Measurements from ENCODE around the gene SNCAIP. TPM values are rescaled to one million over a fixed set of nuclear protein-coding genes. Genes with fewer than 3 reads are reported as not detected.

Gene SNCAIP
- total RNA-seq, 1 experiment from 2014 or later, result 3.0 TPM

- Histone ChIP-seq H3K56ac (ENCODE audit: insufficient read length, low read depth, low read length) (no peak overlapping the region), H3K27me3 (ENCODE audit: insufficient read depth, low read length) (no peaks in the 10 kb centered on the region), H3K14ac (ENCODE audit: insufficient read depth, low read length) (no peak overlapping the region), H4K8ac (replicated peaks; ENCODE audit: insufficient read length, low read depth, low read length) (no peak overlapping the region), H4K91ac (ENCODE audit: insufficient read length, low read depth, low read length) (no peak overlapping the region), H3K4me1 (ENCODE audit: insufficient read depth, low read length) (peaks cover 12% of the 10 kb centered on the region; the same call in 1 of the 2 replicates), H4K20me1 (ENCODE audit: control insufficient read depth, insufficient read depth, insufficient read length) (no peaks in the 10 kb centered on the region), H3K4me2 (ENCODE audit: insufficient read depth, insufficient read length, low read length) (no peak overlapping the region), H3K4ac (ENCODE audit: low read depth, low read length) (no peak overlapping the region), H3K79me1 (ENCODE audit: insufficient read depth, low read depth, low read length, poor library complexity, severe bottlenecking) (no peaks in the 10 kb centered on the region), H4K5ac (ENCODE audit: insufficient read length, low read depth, low read length) (no peak overlapping the region), H2BK20ac (ENCODE audit: low read depth, low read length, poor library complexity, severe bottlenecking) (no peak overlapping the region), H3T11ph (ENCODE audit: low read length) (no peak overlapping the region), H3K23ac (ENCODE audit: insufficient read length, low read depth, low read length) (no peak overlapping the region), H3K23me2 (ENCODE audit: insufficient read length, low read depth, low read length, poor library complexity, severe bottlenecking) (no peaks in the 10 kb centered on the region), H3K9ac (ENCODE audit: extremely low read depth, insufficient read length, low read length) (no peak overlapping the region), H3K9me3 (ENCODE audit: control insufficient read depth, low read depth, low read length) (no peaks in the 10 kb centered on the region), H3K79me2 (ENCODE audit: insufficient read depth, low read length) (no peaks in the 10 kb centered on the region), H3K18ac (ENCODE audit: insufficient read length, low read depth, low read length) (peak overlapping the region; percentile 27), H2BK15ac (ENCODE audit: low read depth, low read length) (no peak overlapping the region), H2BK120ac (ENCODE audit: low read depth, low read length, poor library complexity, severe bottlenecking) (no peak overlapping the region), H2BK5ac (ENCODE audit: insufficient read length, low read length) (no peak overlapping the region), H2AK5ac (ENCODE audit: insufficient read length, low read length) (no peak overlapping the region), H3K27ac (ENCODE audit: insufficient read length, low read depth, low read length) (no peak overlapping the region), H2BK12ac (ENCODE audit: insufficient read length, low read depth, low read length) (no peak overlapping the region), H2AFZ (ENCODE audit: low read length) (no peak overlapping the region)
- peaks cover 0 to 3% (median 2%) of the 10 kb centered on the region in 3 experiments; a peak in 3 of 7 replicates for H3K36me3 Mint-ChIP-seq (ENCODE audit: insufficient read depth in 1 of 3, low read depth in 3 of 3)
- DNase-seq, result peak; percentile 53
- peaks cover 54% of the 10 kb centered on the region in 2 experiments for H3K4me1 Mint-ChIP-seq
- H3K27ac Mint-ChIP-seq, result peak overlapping the region in 2 of 3 experiments; percentile 20 to 26; a peak in 3 of 7 replicates
- no peaks in the 10 kb centered on the region for H3K27me3 Mint-ChIP-seq (ENCODE audit: low read depth)
- no peak overlapping the region for H3K4me3 Mint-ChIP-seq
- H3K9me3 Mint-ChIP-seq, result no peaks in the 10 kb centered on the region; a peak in 1 of 5 replicates
- no CpG with 5 or more reads among the region's 9 CpGs for WGBS (ENCODE audit: extremely low coverage, insufficient read length, low lambda C conversion rate)
- TF ChIP-seq, protein P1, sequence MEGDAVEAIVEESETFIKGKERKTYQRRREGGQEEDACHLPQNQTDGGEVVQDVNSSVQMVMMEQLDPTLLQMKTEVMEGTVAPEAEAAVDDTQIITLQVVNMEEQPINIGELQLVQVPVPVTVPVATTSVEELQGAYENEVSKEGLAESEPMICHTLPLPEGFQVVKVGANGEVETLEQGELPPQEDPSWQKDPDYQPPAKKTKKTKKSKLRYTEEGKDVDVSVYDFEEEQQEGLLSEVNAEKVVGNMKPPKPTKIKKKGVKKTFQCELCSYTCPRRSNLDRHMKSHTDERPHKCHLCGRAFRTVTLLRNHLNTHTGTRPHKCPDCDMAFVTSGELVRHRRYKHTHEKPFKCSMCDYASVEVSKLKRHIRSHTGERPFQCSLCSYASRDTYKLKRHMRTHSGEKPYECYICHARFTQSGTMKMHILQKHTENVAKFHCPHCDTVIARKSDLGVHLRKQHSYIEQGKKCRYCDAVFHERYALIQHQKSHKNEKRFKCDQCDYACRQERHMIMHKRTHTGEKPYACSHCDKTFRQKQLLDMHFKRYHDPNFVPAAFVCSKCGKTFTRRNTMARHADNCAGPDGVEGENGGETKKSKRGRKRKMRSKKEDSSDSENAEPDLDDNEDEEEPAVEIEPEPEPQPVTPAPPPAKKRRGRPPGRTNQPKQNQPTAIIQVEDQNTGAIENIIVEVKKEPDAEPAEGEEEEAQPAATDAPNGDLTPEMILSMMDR (conservative IDR thresholded peaks at IDR 0.05), result peak; percentile 27; the same call in 1 of the 3 replicates
Observed at GRCh38 chr5:122471031-122471751, 159.2 kb downstream of the SNCAIP start.
